Naive B cell (primary cell): Measurements from ENCODE around the gene CCDC71. TPM values are rescaled to one million over a fixed set of nuclear protein-coding genes. Genes with fewer than 3 reads are reported as not detected.
A peak's percentile ranks its signal among the peaks of the same experiment; 100 is the strongest.

Source experiments
- ATAC-seq, 2 donors: fragments of 150-1000 bp; cut with Tn5 transposase; 2 replicates each; pipeline ENCODE4 v1.10.0; 2021; ENCODE audit warnings: low read depth in 2 of 2, mild to moderate bottlenecking in 2 of 2, moderate library complexity in 2 of 2
- DNase-seq: peaks from one replicate; pipeline ENCODE4 v3.0.0; 2022
- H3K27ac Mint-ChIP-seq, 6 donors: one replicate each; pipeline ENCODE4 v1.8.0; 2020 to 2022; ENCODE audit warnings: mild to moderate bottlenecking in 6 of 6, mixed read lengths in 6 of 6, moderate library complexity in 5 of 6, inconsistent platforms in 2 of 6
- H3K27me3 Mint-ChIP-seq, 3 donors: one replicate each; pipeline ENCODE4 v1.8.0; 2021 to 2022; ENCODE audit warnings: mixed read lengths in 3 of 3, mild to moderate bottlenecking in 1 of 3
- H3K36me3 Mint-ChIP-seq, 2 donors: one replicate each; pipeline ENCODE4 v1.8.0; 2020 to 2022; ENCODE audit warnings: mixed read lengths in 2 of 2, inconsistent platforms in 1 of 2, mild to moderate bottlenecking in 1 of 2
- H3K4me1 Mint-ChIP-seq, 3 donors: one replicate each; pipeline ENCODE4 v1.8.0; 2020 to 2022; ENCODE audit warnings: mixed read lengths in 3 of 3, inconsistent platforms in 1 of 3, mild to moderate bottlenecking in 1 of 3, moderate library complexity in 1 of 3
- H3K4me3 Mint-ChIP-seq, 8 donors: one replicate each; pipeline ENCODE4 v1.8.0; 2020 to 2022; ENCODE audit warnings: mild to moderate bottlenecking in 8 of 8, mixed read lengths in 8 of 8, moderate library complexity in 8 of 8, inconsistent platforms in 2 of 8
- H3K9me3 Mint-ChIP-seq, 7 donors: one replicate each; pipeline ENCODE4 v1.8.0; 2020 to 2022; ENCODE audit warnings: mixed read lengths in 7 of 7, mild to moderate bottlenecking in 5 of 7, inconsistent platforms in 2 of 7, moderate library complexity in 1 of 7
- polyA plus RNA-seq, 6 donors: library from polyadenylated mRNA; unstranded; fragments of 300-500 nt; fragmentation: Illumina TruSeq; gene quantifications; one replicate each; pipeline ENCODE4 v1.2.3, GENCODE V29; 2021; ENCODE audit warnings: low read depth in 6 of 6

The CCDC71 gene
- polyA plus RNA-seq, 6 donors from 2014 or later: 0.14 to 1.8 (median 1.3) TPM

- Mint-ChIP-seq H3K9me3 (peaks cover 0 to 2% (median 0%) of the 10 kb centered on the region in 7 donors), H3K4me3 (no peak overlapping the region), H3K27me3 (peaks cover 13 to 20% (median 15%) of the 10 kb centered on the region in 3 donors), H3K27ac (peak overlapping the region in 1 of 6 donors; percentile 25), H3K4me1 (peaks cover 4 to 11% (median 7%) of the 10 kb centered on the region in 3 donors), H3K36me3 (no peaks in the 10 kb centered on the region)
- no peak for ATAC-seq
- no peak for DNase-seq
Observed at GRCh38 chr3:49175530-49175929, 9.4 kb upstream of the CCDC71 start.

- Mint-ChIP-seq H3K4me1 (peaks cover 10 to 21% (median 12%) of the 10 kb centered on the region in 3 donors), H3K4me3 (no peak overlapping the region), H3K9me3 (peaks cover 0 to 2% (median 0%) of the 10 kb centered on the region in 7 donors), H3K27ac (no peak overlapping the region), H3K27me3 (peaks cover 17 to 20% (median 17%) of the 10 kb centered on the region in 3 donors), H3K36me3 (no peaks in the 10 kb centered on the region)
- DNase-seq (no peak), ATAC-seq (no peak)
Observed at GRCh38 chr3:49174397-49174985, 8.4 kb upstream of the CCDC71 start.

- Mint-ChIP-seq H3K4me3 (peak overlapping the region in 1 of 8 donors; percentile 51), H3K9me3 (peaks cover 0 to 2% (median 0%) of the 10 kb centered on the region in 7 donors), H3K27ac (no peak overlapping the region), H3K36me3 (no peaks in the 10 kb centered on the region), H3K27me3 (peaks cover 10 to 16% (median 11%) of the 10 kb centered on the region in 3 donors), H3K4me1 (peaks cover 10 to 22% (median 12%) of the 10 kb centered on the region in 3 donors)
- ATAC-seq (no peak), DNase-seq (no peak)
Observed at GRCh38 chr3:49173792-49174170, 7.7 kb upstream of the CCDC71 start.

- DNase-seq (no peak), ATAC-seq (no peak)
- peaks cover 0 to 2% (median 0%) of the 10 kb centered on the region in 7 donors for H3K9me3 Mint-ChIP-seq
- H3K36me3 Mint-ChIP-seq: no peaks in the 10 kb centered on the region
- peaks cover 10 to 22% (median 12%) of the 10 kb centered on the region in 3 donors for H3K4me1 Mint-ChIP-seq
- no peak overlapping the region for H3K27ac Mint-ChIP-seq
- H3K27me3 Mint-ChIP-seq: peaks cover 8 to 16% (median 10%) of the 10 kb centered on the region in 3 donors
- H3K4me3 Mint-ChIP-seq: no peak overlapping the region
Observed at GRCh38 chr3:49173116-49173791, 7.1 kb upstream of the CCDC71 start.

GRCh38 chr3:49172551-49173041 lies 6.5 kb upstream of the CCDC71 start:
- DNase-seq: no peak
- Mint-ChIP-seq H3K9me3 (peaks cover 0 to 2% (median 0%) of the 10 kb centered on the region in 7 donors), H3K4me3 (peak overlapping the region in 5 of 8 donors; percentile 27 to 79 (median 56)), H3K4me1 (peaks cover 10 to 22% (median 12%) of the 10 kb centered on the region in 3 donors), H3K27ac (peak overlapping the region in 1 of 6 donors; percentile 83), H3K36me3 (no peaks in the 10 kb centered on the region), H3K27me3 (peaks cover 8 to 11% (median 10%) of the 10 kb centered on the region in 3 donors)
- ATAC-seq: no peak

GRCh38 chr3:49171775-49172500 lies 5.8 kb upstream of the CCDC71 start:
- Mint-ChIP-seq H3K9me3 (peaks cover 0 to 2% (median 0%) of the 10 kb centered on the region in 7 donors), H3K36me3 (no peaks in the 10 kb centered on the region), H3K27ac (peak overlapping the region in 1 of 6 donors; percentile 70), H3K4me3 (peak overlapping the region in 7 of 8 donors; percentile 51 to 88 (median 79)), H3K27me3 (peaks cover 6 to 11% (median 8%) of the 10 kb centered on the region in 3 donors), H3K4me1 (peaks cover 11 to 22% (median 12%) of the 10 kb centered on the region in 3 donors)
- ATAC-seq (no peak), DNase-seq (no peak)

GRCh38 chr3:49171119-49171774 lies 5.1 kb upstream of the CCDC71 start, which contains the start of gene KLHDC8B:
Gene KLHDC8B (plus strand): TSS chr3:49171598. CDS start chr3:49172770, 1,172 bp downstream.
- DNase-seq: peak; percentile 71
- no peaks in the 10 kb centered on the region for H3K36me3 Mint-ChIP-seq
- peaks cover 4 to 11% (median 8%) of the 10 kb centered on the region in 3 donors for H3K27me3 Mint-ChIP-seq
- H3K9me3 Mint-ChIP-seq: peaks cover 0 to 2% (median 0%) of the 10 kb centered on the region in 7 donors
- H3K4me3 Mint-ChIP-seq: peak within 1 kb of the TSS; percentile 67 to 88 (median 86)
- peak within 1 kb of the TSS in 3 of 6 donors; percentile 70 to 83 (median 79) for H3K27ac Mint-ChIP-seq
- H3K4me1 Mint-ChIP-seq: peaks cover 13 to 22% (median 17%) of the 10 kb centered on the region in 3 donors
- peak; percentile 78 to 79 for ATAC-seq

GRCh38 chr3:49170744-49171118 lies 4.6 kb upstream of the CCDC71 start:
- Mint-ChIP-seq H3K27me3 (peaks cover 4 to 11% (median 8%) of the 10 kb centered on the region in 3 donors), H3K9me3 (peaks cover 0 to 2% (median 0%) of the 10 kb centered on the region in 7 donors), H3K4me1 (peaks cover 15 to 22% (median 19%) of the 10 kb centered on the region in 3 donors), H3K4me3 (peak overlapping the region in 7 of 8 donors; percentile 67 to 88 (median 84)), H3K27ac (peak overlapping the region in 2 of 6 donors; percentile 44), H3K36me3 (no peaks in the 10 kb centered on the region)
- no peak for ATAC-seq
- DNase-seq: no peak

GRCh38 chr3:49166752-49167556 lies 823 bp upstream of the CCDC71 start:
- H3K4me3 Mint-ChIP-seq: peak overlapping the region; percentile 86 to 97 (median 91)
- peaks cover 0 to 11% of the 10 kb centered on the region in 2 donors for H3K36me3 Mint-ChIP-seq
- no peaks in the 10 kb centered on the region for H3K9me3 Mint-ChIP-seq
- ATAC-seq: no peak
- peaks cover 35 to 40% (median 39%) of the 10 kb centered on the region in 3 donors for H3K4me1 Mint-ChIP-seq
- peaks cover 4 to 11% (median 8%) of the 10 kb centered on the region in 3 donors for H3K27me3 Mint-ChIP-seq
- DNase-seq: no peak
- peak overlapping the region in 5 of 6 donors; percentile 24 to 93 (median 91) for H3K27ac Mint-ChIP-seq

GRCh38 chr3:49164983-49165720 lies 979 bp downstream of the CCDC71 start:
- H3K27me3 Mint-ChIP-seq: peaks cover 4 to 11% (median 8%) of the 10 kb centered on the region in 3 donors
- peaks cover 0 to 11% of the 10 kb centered on the region in 2 donors for H3K36me3 Mint-ChIP-seq
- no peak for ATAC-seq
- H3K4me3 Mint-ChIP-seq: peak overlapping the region; percentile 86 to 98 (median 94)
- peak overlapping the region; percentile 88 to 99 (median 92) for H3K27ac Mint-ChIP-seq
- H3K9me3 Mint-ChIP-seq: no peaks in the 10 kb centered on the region
- DNase-seq: no peak
- H3K4me1 Mint-ChIP-seq: peaks cover 28 to 37% (median 28%) of the 10 kb centered on the region in 3 donors

- peak overlapping the region in 6 of 8 donors; percentile 3 to 98 (median 54) for H3K4me3 Mint-ChIP-seq
- no peak for DNase-seq
Observed at GRCh38 chr3:49163609-49164008, 2.5 kb downstream of the CCDC71 start.

More at GRCh38 chr3:49163609-49164008, 2.5 kb downstream of the CCDC71 start:
- no peaks in the 10 kb centered on the region for H3K9me3 Mint-ChIP-seq
- H3K27ac Mint-ChIP-seq: peak overlapping the region in 1 of 6 donors; percentile 43
- no peak for ATAC-seq
- H3K36me3 Mint-ChIP-seq: peaks cover 0 to 11% of the 10 kb centered on the region in 2 donors
- H3K27me3 Mint-ChIP-seq: peaks cover 0 to under 1% (median 0%) of the 10 kb centered on the region in 3 donors
- H3K4me1 Mint-ChIP-seq: peaks cover 21 to 34% (median 25%) of the 10 kb centered on the region in 3 donors
